Activated CD8-positive, alpha-beta memory T cell treated with anti-CD3 and anti-CD28 coated beads for 4 hours (primary cell): Measurements from ENCODE around the gene HOATZ.

Source experiments
- DNase-seq, 2 donors: peaks; one replicate each; pipeline ENCODE4 v3.0.0-alpha.2; 2020; ENCODE audit warnings: low read depth in 2 of 2

The HOATZ gene

DNA sequence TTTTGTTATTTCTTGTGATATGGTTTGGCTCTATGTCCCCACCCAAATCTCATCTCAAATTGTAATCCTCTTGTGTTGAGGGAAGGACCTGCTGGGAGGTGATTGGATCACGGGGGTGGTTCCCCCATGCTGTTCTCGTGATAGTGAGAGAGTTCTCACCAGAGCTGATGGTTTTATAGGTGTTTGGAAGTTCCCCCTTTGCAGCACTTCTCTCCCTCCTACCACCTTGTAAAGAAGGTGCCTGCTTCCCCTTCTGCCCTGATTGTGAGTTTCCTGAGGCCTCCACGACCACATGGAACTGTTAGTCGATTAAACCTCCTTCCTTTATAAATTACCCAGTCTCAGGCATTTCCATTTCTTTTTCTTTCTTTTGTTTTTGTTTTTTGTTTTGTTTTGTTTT, 63.2 kb downstream of the HOATZ start:
- DNase-seq, result no peak

DNA sequence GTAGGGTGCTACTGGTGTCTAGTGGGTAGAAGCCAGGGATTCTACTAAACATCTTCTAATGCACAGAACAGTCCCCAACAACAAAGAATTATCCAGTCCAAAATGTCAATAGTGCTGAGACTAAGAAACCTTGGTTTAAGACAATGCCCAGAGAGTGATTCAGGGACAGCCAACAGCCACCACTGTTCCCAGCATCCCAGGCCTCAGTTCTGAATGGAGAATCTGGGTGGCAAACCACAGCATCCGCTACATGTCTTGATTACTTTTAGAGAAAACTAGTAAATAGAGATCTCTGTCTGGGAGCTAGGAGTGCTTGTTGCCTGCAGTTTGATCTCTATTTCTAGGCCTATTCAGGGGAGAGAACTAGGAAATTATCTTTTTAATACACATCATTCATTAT, 66.8 kb downstream of the HOATZ start:
- DNase-seq, result no peak

DNA sequence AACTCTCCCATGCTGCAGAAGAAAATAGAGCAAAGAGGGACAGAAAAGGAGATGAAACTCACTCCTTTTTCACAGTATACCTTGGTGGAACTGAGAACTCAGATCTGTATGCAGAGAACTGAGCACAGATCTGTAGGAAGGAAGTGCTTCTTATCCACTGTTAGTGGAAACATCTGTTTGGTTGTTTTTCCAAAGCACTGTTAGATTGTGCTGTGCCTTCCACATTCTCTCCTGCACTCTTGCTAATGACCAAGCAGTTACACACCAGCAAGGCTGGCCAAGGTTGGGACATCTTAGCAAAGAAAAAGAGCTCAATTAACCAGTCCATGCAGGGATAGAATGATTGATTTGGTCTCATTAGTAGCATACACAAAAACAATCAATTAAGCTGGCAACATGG, 67.6 kb downstream of the HOATZ start:
- no peak for DNase-seq

DNA sequence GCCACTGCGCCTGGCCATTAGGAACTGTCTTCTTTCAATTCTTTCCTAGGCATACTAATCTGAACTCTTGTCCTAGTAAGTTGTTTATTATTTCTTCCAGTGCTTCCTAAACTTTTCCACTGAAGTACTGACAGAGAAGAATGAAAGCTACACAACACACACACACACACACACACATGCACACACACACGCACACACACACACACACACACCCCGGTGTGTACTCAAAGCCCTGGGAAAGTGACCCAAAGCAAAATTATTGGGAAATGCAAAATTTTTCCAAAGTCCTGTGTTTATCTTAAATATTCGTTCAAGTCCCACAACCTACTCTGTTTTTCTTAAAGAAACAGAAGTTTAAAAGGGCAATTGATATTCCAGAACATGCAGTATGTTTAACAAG, 68.3 kb downstream of the HOATZ start:
- DNase-seq, result no peak

DNA sequence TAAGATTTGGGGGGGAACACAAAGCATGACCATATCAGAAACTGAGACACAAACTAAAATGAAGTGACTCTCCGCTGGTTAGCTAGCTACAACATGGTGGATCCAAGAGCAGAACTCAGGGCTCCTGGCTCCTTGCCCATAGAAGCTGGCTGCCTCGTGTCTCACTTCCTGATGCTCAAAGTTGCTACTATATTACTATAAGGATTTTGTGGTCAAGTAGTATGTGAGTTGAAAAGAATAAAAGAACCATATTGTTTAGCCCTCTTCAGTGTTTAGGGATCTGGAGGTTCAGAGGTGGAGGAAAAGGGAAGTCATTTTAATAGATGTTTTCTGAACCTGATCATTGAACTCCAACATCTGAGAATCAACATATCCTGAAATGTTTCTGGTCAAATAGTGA, 70.8 kb downstream of the HOATZ start:
- DNase-seq, result no peak

DNA sequence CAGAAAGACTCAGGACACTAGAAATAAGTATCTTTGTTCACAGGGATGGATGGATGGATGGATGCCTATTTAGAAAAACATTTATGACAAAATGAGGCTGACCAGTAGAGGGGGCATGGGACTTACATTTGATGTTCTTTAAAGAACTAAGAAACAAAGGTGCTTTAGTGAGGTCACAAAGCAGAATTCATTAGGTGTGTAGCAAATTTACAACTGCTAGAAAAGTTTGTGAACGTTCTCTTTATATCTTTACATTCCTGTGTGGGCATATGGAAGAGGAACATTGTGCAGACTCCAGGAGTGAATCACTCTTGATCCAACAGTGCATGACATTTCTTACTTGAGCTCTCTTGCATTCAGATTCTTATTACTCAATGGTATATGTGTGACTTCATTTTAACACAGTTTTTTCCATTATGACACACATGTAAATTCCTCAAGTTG, 71.8 kb downstream of the HOATZ start:
- DNase-seq, result peak; percentile 22 to 25
